Transverse colon (tissue), 4 donors: Measurements from ENCODE around the gene SORT1.

Source experiments
- EP300 ChIP-seq: sonication (generic); formaldehyde crosslinking; IDR thresholded peaks from one replicate; pipeline ENCODE4 v1.6.1; 2017; ENCODE audit warnings: antibody characterized with exemption, low read depth
- POLR2A ChIP-seq: fragments of 450-650 bp; IDR thresholded peaks from one replicate; pipeline ENCODE4 v1.6.1; 2016; ENCODE audit warnings: antibody characterized with exemption, mild to moderate bottlenecking, moderate library complexity
- POLR2AphosphoS5 ChIP-seq, 3 donors: sonication (generic); formaldehyde crosslinking; IDR thresholded peaks; one replicate each; pipeline ENCODE4 v1.6.1; 2016; ENCODE audit warnings: antibody characterized with exemption in 3 of 3
- TF ChIP-seq, protein P1 (sequence below), 5 experiments: fragments of 200-600 bp in 3 of 5; fragments of 450-650 bp in 2 of 5; sonication (generic) in 3 of 5; IDR thresholded peaks; 1 replicate in 2 of 5; 2 replicates in 3 of 5; pipeline ENCODE4 v1.5.1; 2016 to 2017; ENCODE audit warnings: antibody characterized with exemption in 5 of 5, inconsistent platforms in 3 of 5, mild to moderate bottlenecking in 2 of 5, moderate library complexity in 1 of 5

DNA sequence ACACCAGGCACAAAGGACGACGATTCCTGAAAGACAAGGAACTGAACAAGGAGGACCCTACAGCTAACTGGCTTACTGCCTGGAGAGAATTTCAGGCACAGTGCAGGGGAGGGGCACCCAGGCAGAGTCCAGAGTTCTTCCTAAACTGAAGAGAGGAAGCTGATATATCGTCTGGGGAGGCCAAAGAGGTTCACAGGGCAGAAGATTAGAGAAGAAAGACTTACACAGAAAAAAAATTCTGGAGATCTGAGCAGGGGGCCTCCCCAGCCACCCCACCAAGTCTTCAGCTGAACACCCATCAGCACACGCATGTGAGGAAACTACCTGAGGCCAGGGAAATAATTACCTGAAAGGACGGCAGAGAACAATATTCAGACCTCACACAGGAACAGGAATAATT, 24.6 kb downstream of the SORT1 start:
- no peak for TF ChIP-seq POLR2AphosphoS5 (IDR thresholded peaks at IDR 0.05)
- TF ChIP-seq, protein P1, sequence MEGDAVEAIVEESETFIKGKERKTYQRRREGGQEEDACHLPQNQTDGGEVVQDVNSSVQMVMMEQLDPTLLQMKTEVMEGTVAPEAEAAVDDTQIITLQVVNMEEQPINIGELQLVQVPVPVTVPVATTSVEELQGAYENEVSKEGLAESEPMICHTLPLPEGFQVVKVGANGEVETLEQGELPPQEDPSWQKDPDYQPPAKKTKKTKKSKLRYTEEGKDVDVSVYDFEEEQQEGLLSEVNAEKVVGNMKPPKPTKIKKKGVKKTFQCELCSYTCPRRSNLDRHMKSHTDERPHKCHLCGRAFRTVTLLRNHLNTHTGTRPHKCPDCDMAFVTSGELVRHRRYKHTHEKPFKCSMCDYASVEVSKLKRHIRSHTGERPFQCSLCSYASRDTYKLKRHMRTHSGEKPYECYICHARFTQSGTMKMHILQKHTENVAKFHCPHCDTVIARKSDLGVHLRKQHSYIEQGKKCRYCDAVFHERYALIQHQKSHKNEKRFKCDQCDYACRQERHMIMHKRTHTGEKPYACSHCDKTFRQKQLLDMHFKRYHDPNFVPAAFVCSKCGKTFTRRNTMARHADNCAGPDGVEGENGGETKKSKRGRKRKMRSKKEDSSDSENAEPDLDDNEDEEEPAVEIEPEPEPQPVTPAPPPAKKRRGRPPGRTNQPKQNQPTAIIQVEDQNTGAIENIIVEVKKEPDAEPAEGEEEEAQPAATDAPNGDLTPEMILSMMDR (IDR thresholded peaks at IDR 0.05) = no peak
- no peak for TF ChIP-seq EP300
- no peak for TF ChIP-seq POLR2A
